CD4-positive, alpha-beta memory T cell (primary cell): ENCODE measurements around the gene ABCG4. TPM values are rescaled to one million over a fixed set of nuclear protein-coding genes. Genes with fewer than 3 reads are reported as not detected.
"Not testable (repeated sequence)": the region's sequence is repeated elsewhere in the genome, so short reads cannot be mapped to it uniquely, and the experiment has no call there.

Experiments
- CTCF ChIA-PET: fragments of 350-600 bp; sonication (Branson Sonifier 250); formaldehyde crosslinking; loops from one replicate; lab custom pipeline; 2021; ENCODE audit warnings: inconsistent platforms; ENCODE audit not compliant: partially characterized antibody; lab: Charles Lee
- POLR2A ChIA-PET: fragments of 350-600 bp; sonication (Branson Sonifier 250); formaldehyde crosslinking; loops from one replicate; lab custom pipeline; 2021; ENCODE audit not compliant: partially characterized antibody; lab: Charles Lee
- DNase-seq, 5 donors: peaks; one replicate each; pipeline versions ENCODE4 v3.0.0 to v3.0.0-alpha.2; 2020 to 2022; ENCODE audit warnings: mixed read lengths in 1 of 5
- H3K27ac ChIP-seq: one replicate; pipeline ENCODE4 v1.7.0; 2013; ENCODE audit warnings: low read depth, low read length
- H3K27me3 ChIP-seq: 2 replicates; pipeline ENCODE4 v1.7.0; 2013; ENCODE audit warnings: mild to moderate bottlenecking, low read length, moderate library complexity; ENCODE audit not compliant: insufficient read depth
- H3K36me3 ChIP-seq: 2 replicates; pipeline ENCODE4 v1.7.0; 2013; ENCODE audit warnings: mild to moderate bottlenecking, low read length, moderate library complexity; ENCODE audit not compliant: insufficient read depth
- H3K4me1 ChIP-seq: 2 replicates; pipeline ENCODE4 v1.7.0; 2013; ENCODE audit warnings: mild to moderate bottlenecking, low read length, moderate library complexity; ENCODE audit not compliant: insufficient read depth
- H3K4me3 ChIP-seq, 2 donors: one replicate each; pipeline ENCODE4 v1.7.0; 2013; ENCODE audit warnings: low read length in 2 of 2, mild to moderate bottlenecking in 1 of 2
- H3K9me3 ChIP-seq, 2 donors: one replicate each; pipeline ENCODE4 v1.7.0; 2013; ENCODE audit warnings: low read length in 2 of 2, control low read depth in 1 of 2; ENCODE audit not compliant: control insufficient read depth in 1 of 2
- H3K27ac Mint-ChIP-seq, 7 donors: one replicate each; pipeline ENCODE4 v1.8.0; 2020 to 2021; ENCODE audit warnings: mixed read lengths in 7 of 7, mild to moderate bottlenecking in 6 of 7, inconsistent platforms in 3 of 7, moderate library complexity in 3 of 7
- H3K27me3 Mint-ChIP-seq, 2 donors: one replicate each; pipeline ENCODE4 v1.8.0; 2020 to 2021; ENCODE audit warnings: mixed read lengths in 2 of 2
- H3K36me3 Mint-ChIP-seq, 2 donors: one replicate each; pipeline ENCODE4 v1.8.0; 2020 to 2021; ENCODE audit warnings: mixed read lengths in 2 of 2, inconsistent platforms in 1 of 2, mild to moderate bottlenecking in 1 of 2
- H3K4me1 Mint-ChIP-seq, 4 donors: one replicate each; pipeline ENCODE4 v1.8.0; 2020 to 2021; ENCODE audit warnings: mixed read lengths in 4 of 4, mild to moderate bottlenecking in 1 of 4
- H3K4me3 Mint-ChIP-seq, 8 donors: one replicate each; pipeline ENCODE4 v1.8.0; 2020 to 2021; ENCODE audit warnings: mixed read lengths in 8 of 8, mild to moderate bottlenecking in 7 of 8, moderate library complexity in 6 of 8, inconsistent platforms in 3 of 8
- H3K9me3 Mint-ChIP-seq, 8 donors: one replicate each; pipeline ENCODE4 v1.8.0; 2020 to 2021; ENCODE audit warnings: mixed read lengths in 8 of 8, mild to moderate bottlenecking in 5 of 8, inconsistent platforms in 3 of 8, moderate library complexity in 1 of 8
- intact Hi-C: fragments of 100-400 bp; cut with micrococcal nuclease; formaldehyde crosslinking; loops from one replicate; pipeline ENCODE4 v1.15.1; 2023
- polyA plus RNA-seq, 2 donors: library from polyadenylated mRNA; unstranded; fragments of 300-500 nt; fragmentation: Illumina TruSeq; gene quantifications; one replicate each; pipeline ENCODE4 v1.2.3, GENCODE V29; 2021
- total RNA-seq, 2 experiments: library from RNA; stranded (reverse); gene quantifications; one replicate each; pipeline ENCODE4 v1.2.3, GENCODE V29; 2021

The ABCG4 gene
- total and polyA plus RNA-seq, 4 experiments from 2014 or later: 0.09 TPM; not detected in 3

- POLR2A ChIA-PET: interaction anchor here (0.6 to 1.2 kb wide), 2 partner anchors 16 to 20 kb away, joined by 3 read pairs; no protein-coding TSS in a partner anchor
- no peak overlapping the region for H3K27ac ChIP-seq
- intact Hi-C loops: no loop called here
- peaks cover 0 to 1% of the 10 kb centered on the region in 2 donors for H3K27me3 Mint-ChIP-seq
- CTCF ChIA-PET: interaction anchor here (1.2 to 1.5 kb wide), 3 partner anchors 9 to 132 kb away, joined by 3 to 4 read pairs (median 4); no protein-coding TSS in a partner anchor
- H3K36me3 ChIP-seq: no peaks in the 10 kb centered on the region
- H3K4me1 ChIP-seq: no peaks in the 10 kb centered on the region
- no peaks in the 10 kb centered on the region for H3K9me3 ChIP-seq
- H3K4me3 Mint-ChIP-seq: no peak overlapping the region
- no peaks in the 10 kb centered on the region for H3K27me3 ChIP-seq
- no peaks in the 10 kb centered on the region for H3K4me1 Mint-ChIP-seq
- no peaks in the 10 kb centered on the region for H3K36me3 Mint-ChIP-seq
- H3K4me3 ChIP-seq: no peak overlapping the region
- peaks cover 0 to 2% (median 0%) of the 10 kb centered on the region in 8 donors for H3K9me3 Mint-ChIP-seq
- DNase-seq: no peak
- no peak overlapping the region for H3K27ac Mint-ChIP-seq
These were observed 40.5 kb downstream of the ABCG4 start for GRCh38 chr11:119189393-119189792.

GRCh38 chr11:119190531-119190930 is 41.7 kb downstream of the ABCG4 start:
- H3K4me3 Mint-ChIP-seq: no peak overlapping the region
- H3K36me3 Mint-ChIP-seq: no peaks in the 10 kb centered on the region
- no peaks in the 10 kb centered on the region for H3K36me3 ChIP-seq
- H3K27me3 Mint-ChIP-seq: peaks cover 0 to 1% of the 10 kb centered on the region in 2 donors
- DNase-seq: no peak
- no peaks in the 10 kb centered on the region for H3K27me3 ChIP-seq
- no peak overlapping the region for H3K27ac Mint-ChIP-seq
- intact Hi-C loops: loop anchor here (10.0 kb wide), 1 partner anchor 46 kb away; the partner anchor contains the start of gene ABCG4
- H3K9me3 ChIP-seq: no peaks in the 10 kb centered on the region
- ChIA-PET POLR2A (interaction anchor here (1.2 kb wide), 1 partner anchor 15 kb away, joined by 3 read pairs; no protein-coding TSS in a partner anchor), CTCF (interaction anchor here (1.1 to 1.5 kb wide), 6 partner anchors 11 to 131 kb away, joined by 3 to 6 read pairs (median 4); partner anchors contain the start of gene CBL)
- H3K4me1 Mint-ChIP-seq: no peaks in the 10 kb centered on the region
- no peak overlapping the region for H3K27ac ChIP-seq
- no peaks in the 10 kb centered on the region for H3K4me1 ChIP-seq
- H3K4me3 ChIP-seq: no peak overlapping the region
- H3K9me3 Mint-ChIP-seq: peaks cover 0 to 2% (median 0%) of the 10 kb centered on the region in 8 donors

DNA sequence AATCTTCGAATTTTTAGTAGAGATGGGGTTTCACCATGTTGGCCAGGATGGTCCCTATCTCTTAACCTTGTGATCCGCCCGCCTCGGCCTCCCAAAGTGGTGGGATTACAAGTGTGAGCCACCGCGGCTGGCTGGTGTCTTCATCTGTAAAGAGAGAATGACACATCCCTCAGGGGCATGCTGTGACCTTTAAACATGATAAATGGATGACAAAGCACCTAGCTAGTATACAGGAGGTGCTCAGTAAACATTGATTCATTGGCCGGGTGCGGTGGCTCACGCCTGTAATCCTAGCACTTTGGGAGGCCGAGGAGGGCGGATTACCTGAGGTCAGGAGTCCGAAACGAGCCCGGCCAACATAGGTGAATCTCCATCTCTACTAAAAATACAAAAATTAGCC is 42.4 kb downstream of the ABCG4 start:
- CTCF ChIA-PET: interaction anchor here (1.0 to 1.6 kb wide), 7 partner anchors 12 to 130 kb away, joined by 3 to 6 read pairs (median 3); partner anchors contain the start of genes CBL and VPS11
- intact Hi-C loops: loop anchor here (10.0 kb wide), 1 partner anchor 46 kb away; the partner anchor contains the start of gene ABCG4
- not testable (repeated sequence) for H3K36me3 Mint-ChIP-seq, H3K4me1 Mint-ChIP-seq, H3K4me3 ChIP-seq, H3K4me3 Mint-ChIP-seq, H3K36me3 ChIP-seq, DNase-seq, H3K27me3 Mint-ChIP-seq, H3K27ac ChIP-seq, H3K27me3 ChIP-seq, H3K4me1 ChIP-seq, H3K27ac Mint-ChIP-seq, H3K9me3 Mint-ChIP-seq, H3K9me3 ChIP-seq
- POLR2A ChIA-PET: interaction anchor here (0.8 to 1.4 kb wide), 2 partner anchors 15 to 22 kb away, joined by 3 read pairs; partner anchors contain the start of gene CBL

DNA sequence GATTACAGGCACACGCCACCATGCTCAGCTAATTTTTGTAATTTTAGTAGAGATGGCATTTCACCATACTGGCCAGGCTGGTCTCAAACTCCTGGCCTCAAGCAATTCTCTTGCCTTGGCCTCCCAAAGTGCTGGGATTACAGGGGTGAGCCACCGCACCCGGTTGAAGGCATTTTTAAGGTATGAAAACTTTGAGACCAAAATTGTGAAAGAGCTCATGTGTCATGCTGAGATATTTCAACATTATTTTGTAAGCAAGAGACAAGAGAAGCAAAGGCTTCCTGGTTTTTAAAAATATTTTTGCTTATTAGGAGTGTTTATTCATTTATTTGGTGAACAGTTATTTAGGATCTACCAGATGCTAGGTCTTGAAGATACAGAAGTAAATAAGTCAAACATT is 43.3 kb downstream of the ABCG4 start:
- Mint-ChIP-seq H3K36me3 (no peaks in the 10 kb centered on the region), H3K4me1 (peaks cover 0 to 6% (median 3%) of the 10 kb centered on the region in 4 donors), H3K4me3 (no peak overlapping the region), H3K27ac (no peak overlapping the region), H3K27me3 (peaks cover 0 to 3% of the 10 kb centered on the region in 2 donors), H3K9me3 (peaks cover 0 to 2% (median 0%) of the 10 kb centered on the region in 8 donors)
- no peak for DNase-seq
- intact Hi-C loops: loop anchor here (10.0 kb wide), 1 partner anchor 47 kb away; the partner anchor contains the start of gene ABCG4
- no peaks in the 10 kb centered on the region for H3K27me3 ChIP-seq
- CTCF ChIA-PET: interaction anchor here (1.0 to 1.6 kb wide), 3 partner anchors 11 to 125 kb away, joined by 3 to 4 read pairs (median 3); partner anchors contain the start of gene VPS11
- POLR2A ChIA-PET: interaction anchor here (0.8 to 1.4 kb wide), 2 partner anchors 14 to 23 kb away, joined by 3 read pairs; partner anchors contain the start of gene CBL
- H3K4me3 ChIP-seq: no peak overlapping the region
- H3K4me1 ChIP-seq: no peaks in the 10 kb centered on the region
- H3K9me3 ChIP-seq: no peaks in the 10 kb centered on the region
- no peaks in the 10 kb centered on the region for H3K36me3 ChIP-seq
- no peak overlapping the region for H3K27ac ChIP-seq

DNA sequence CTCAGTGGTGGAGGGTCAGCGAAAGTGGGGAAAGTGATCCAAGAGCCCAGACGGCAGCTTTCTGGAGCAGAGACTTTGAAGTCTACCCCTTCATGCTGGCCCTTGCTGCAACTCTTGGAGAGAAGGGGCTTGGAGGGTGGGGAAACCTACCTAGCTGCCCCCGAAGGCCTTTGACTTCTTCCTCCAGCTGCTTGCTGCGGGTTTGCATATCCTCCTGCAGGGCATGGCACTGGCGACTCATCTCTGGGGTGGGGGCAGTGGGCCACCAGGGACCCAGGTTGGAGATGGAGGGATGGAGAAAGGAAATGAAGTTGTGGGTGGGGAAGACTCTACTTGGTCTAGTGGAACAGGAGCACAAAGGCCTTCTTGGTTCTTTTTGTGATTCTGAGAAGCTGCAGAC is 44.1 kb downstream of the ABCG4 start:
- Mint-ChIP-seq H3K4me3 (no peak overlapping the region), H3K27ac (no peak overlapping the region), H3K27me3 (peaks cover 0 to 3% of the 10 kb centered on the region in 2 donors), H3K9me3 (peaks cover 0 to 2% (median 0%) of the 10 kb centered on the region in 8 donors), H3K4me1 (peaks cover 0 to 6% (median 3%) of the 10 kb centered on the region in 4 donors), H3K36me3 (no peaks in the 10 kb centered on the region)
- intact Hi-C loops: loop anchor here (10.0 kb wide), 1 partner anchor 48 kb away; the partner anchor contains the start of gene ABCG4
- Histone ChIP-seq H3K4me1 (no peaks in the 10 kb centered on the region), H3K4me3 (no peak overlapping the region), H3K9me3 (no peaks in the 10 kb centered on the region), H3K27ac (no peak overlapping the region), H3K27me3 (no peaks in the 10 kb centered on the region), H3K36me3 (no peaks in the 10 kb centered on the region)
- no peak for DNase-seq
- POLR2A ChIA-PET: interaction anchor here (1.4 kb wide), 1 partner anchor 24 kb away, joined by 3 read pairs; no protein-coding TSS in a partner anchor
- CTCF ChIA-PET: interaction anchor here (1.6 kb wide), 1 partner anchor 10 kb away, joined by 4 read pairs; no protein-coding TSS in a partner anchor

GRCh38 chr11:119193626-119194025 is 44.8 kb downstream of the ABCG4 start:
- intact Hi-C loops: loop anchor here (10.0 kb wide), 1 partner anchor 49 kb away; the partner anchor contains the start of gene ABCG4
- Histone ChIP-seq H3K9me3 (no peaks in the 10 kb centered on the region), H3K36me3 (no peaks in the 10 kb centered on the region), H3K27me3 (no peaks in the 10 kb centered on the region), H3K4me1 (no peaks in the 10 kb centered on the region), H3K27ac (no peak overlapping the region), H3K4me3 (no peak overlapping the region)
- Mint-ChIP-seq H3K36me3 (no peaks in the 10 kb centered on the region), H3K27ac (no peak overlapping the region), H3K4me1 (peaks cover 0 to 6% (median 3%) of the 10 kb centered on the region in 4 donors), H3K4me3 (no peak overlapping the region), H3K9me3 (peaks cover 0 to 2% (median 0%) of the 10 kb centered on the region in 8 donors), H3K27me3 (peaks cover 0 to 1% of the 10 kb centered on the region in 2 donors)
- no peak for DNase-seq
- CTCF ChIA-PET: interaction anchor here (1.3 to 1.8 kb wide), 2 partner anchors 10 to 130 kb away, joined by 3 to 5 read pairs; no protein-coding TSS in a partner anchor
- POLR2A ChIA-PET: no interaction called here
